GM15510 (cell line): ENCODE data around the gene SCAMP1.

Experiments used
- POLR2A ChIP-seq: IDR thresholded peaks from 3 replicates; pipeline ENCODE4 v1.6.1; 2011; ENCODE audit warnings: borderline replicate concordance; ENCODE audit not compliant: insufficient read length; ENCODE audit errors: extremely low read depth

SCAMP1 gene, protein sequence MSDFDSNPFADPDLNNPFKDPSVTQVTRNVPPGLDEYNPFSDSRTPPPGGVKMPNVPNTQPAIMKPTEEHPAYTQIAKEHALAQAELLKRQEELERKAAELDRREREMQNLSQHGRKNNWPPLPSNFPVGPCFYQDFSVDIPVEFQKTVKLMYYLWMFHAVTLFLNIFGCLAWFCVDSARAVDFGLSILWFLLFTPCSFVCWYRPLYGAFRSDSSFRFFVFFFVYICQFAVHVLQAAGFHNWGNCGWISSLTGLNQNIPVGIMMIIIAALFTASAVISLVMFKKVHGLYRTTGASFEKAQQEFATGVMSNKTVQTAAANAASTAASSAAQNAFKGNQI

DNA sequence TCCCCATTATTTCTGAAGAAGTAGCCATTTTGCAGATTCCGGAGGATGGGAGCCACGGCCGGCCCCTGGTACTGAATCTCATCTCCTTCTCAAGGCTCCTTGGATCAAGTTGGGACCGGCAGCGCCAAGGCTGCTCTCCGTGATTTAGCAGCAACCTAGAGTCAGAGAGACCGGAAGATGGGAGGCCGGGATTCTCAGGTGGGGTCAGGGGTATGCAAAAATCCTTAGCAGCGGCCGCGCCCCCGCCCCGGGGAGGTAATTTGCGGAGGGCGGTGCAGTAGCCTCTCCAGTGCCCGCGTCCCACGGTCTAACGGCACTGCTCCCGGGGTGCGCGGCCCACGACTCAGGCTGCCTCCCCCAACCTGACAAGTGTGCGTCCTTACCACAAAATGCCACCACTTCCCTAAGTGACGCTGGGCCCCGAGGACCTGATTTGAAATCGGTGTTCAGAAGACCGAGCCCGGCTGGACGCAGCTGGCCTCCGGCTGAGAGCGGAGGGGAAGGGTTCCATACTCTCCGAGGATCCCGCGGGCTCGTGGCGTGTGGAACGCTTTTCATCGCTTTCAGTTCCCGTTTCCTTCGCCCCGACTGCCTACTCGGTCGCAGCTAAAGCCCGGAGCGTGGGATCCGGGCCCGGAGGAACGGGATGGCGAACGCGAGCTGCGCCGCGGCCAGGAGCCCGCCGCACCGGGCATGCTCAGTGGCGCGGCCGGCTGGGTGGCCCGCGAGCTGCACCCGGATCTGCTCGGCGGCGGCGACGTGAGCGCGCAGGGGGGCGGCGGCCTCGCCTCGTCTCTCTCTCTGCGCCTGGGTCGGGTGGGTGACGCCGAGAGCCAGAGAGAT, at the start of gene SCAMP1:
TSS of gene SCAMP1 (plus strand) at position 787 of the 843 bp plus-strand sequence. CDS start at position 842, 55 bp downstream.
- peak; percentile 71 for TF ChIP-seq POLR2A

DNA sequence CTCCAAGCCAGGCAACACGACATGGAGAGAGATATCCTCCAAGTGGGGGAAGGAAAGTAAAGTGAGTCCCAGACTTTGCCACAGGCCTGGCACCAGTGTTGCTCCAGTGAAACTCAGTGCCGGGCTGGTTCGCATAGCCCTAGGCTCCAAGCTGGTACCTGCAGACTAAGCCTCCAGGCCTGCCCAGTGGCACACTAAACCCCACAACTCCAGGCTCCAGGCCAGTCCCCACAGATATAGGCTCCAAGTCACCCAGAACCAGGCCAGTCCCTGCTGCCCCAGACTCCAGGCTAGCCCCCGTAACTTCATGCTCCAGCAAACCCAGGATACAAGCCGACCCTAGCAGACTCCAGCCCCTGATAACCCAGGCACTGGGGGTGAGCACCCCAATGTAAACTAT, 42.9 kb upstream of the SCAMP1 start:
- no peak for TF ChIP-seq POLR2A

DNA sequence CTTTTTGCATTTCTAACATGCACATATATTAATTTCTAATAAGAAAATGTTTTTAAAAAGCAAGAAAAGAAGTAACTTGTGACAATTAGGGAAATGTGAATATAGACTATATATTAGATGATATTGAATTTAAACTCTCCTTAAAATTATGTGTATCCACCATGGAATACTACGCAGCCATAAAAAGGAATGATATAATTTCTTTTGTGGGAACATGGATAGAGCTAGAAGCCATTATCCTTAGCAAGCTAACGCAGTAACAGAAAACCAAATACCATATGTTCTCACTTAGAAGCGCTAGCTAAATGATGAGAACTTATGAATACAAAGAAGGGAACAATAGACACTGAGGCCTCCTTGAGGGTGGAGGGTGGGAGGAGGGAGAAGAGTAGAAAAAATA, 42.1 kb upstream of the SCAMP1 start:
- TF ChIP-seq POLR2A = no peak

DNA sequence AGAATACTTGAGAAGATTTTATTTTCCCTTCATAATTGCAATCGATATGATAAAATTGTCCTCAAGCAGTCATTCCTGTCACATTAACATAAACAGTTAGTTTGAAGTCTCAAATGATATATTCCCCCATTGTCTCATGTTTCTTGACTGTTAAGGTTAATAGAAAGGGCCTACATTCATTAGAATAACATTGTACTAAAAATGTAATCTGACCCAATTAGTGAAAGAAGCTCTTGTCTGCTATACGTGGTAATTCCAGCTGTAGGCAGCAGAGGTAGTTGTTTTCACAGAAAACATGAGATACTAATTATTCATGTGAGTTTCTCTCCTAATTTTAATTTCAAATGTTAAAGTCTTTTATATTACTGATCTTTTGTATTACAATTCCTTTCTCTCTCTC, 40.0 kb upstream of the SCAMP1 start:
- TF ChIP-seq POLR2A = no peak

DNA sequence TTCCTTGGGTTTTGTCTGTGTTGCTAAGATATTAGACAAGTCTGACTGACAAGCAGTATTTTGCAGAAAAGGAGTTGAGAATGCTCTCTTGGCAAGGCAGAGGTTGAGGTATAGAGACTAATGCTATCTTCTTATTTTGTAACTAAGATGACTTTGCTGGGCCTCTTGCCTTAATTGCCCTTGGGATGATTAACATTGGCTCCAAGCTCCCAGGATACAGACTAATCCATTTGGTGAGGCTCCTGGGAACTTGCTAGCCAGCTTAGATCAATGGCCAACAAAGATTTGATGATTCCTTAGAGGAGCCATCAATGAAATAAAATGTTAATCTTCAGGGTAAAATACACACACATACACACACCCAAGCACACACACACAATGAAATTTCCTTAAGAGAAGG, 37.2 kb upstream of the SCAMP1 start:
- TF ChIP-seq POLR2A = no peak

DNA sequence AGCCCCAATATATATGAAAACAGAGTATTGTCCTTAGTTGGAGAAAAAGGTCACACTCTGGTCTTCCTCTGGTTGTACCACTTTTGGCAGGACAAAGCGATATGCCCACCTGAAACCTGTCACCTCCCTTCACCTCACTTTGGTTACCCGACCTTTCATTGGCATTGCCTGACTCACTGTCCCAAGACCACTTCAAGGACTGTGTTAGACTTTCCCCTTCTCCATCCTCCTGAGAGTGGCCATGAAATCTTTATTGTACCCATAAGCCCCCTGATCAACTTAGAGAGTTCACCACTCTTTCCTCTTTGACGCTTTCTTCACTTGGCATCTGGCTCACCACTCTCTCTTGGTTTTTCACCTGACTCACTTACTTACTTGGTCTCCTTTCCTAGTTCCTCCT, 33.5 kb upstream of the SCAMP1 start:
- no peak for TF ChIP-seq POLR2A

DNA sequence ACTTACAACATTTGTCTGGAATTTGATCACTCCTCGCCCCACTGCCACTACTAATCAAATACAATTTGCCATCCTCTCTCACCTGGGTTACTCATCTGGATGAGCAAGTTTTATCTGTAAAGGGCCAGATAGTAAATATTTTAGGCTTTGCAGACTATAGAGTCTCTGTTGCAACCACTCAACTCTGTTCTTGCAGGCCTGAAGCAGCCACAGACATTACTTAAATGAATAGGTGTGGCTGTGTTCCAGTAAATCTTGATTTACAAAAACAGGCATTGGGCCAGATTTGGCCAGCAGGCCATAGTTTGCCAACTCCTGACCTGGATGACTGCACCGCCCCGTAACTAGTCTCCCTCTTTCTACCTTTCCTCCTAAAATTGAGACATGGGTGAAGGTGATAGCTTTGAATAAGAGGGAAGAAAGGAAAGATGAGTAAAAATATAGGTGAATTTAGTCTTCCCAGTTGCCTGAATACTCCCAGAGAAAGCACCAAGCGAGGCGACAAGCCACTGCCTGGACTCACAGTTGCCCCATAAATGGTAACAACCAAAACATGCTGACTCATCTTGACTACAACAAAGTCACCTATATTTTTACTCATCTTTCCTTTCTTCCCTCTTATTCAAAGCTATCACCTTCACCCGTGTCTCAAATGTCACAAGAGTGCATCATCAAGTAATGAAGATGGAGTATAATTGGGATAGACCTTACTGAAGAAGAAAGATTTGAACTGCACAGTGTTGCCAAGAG, 32.5 kb upstream of the SCAMP1 start:
- no peak for TF ChIP-seq POLR2A

DNA sequence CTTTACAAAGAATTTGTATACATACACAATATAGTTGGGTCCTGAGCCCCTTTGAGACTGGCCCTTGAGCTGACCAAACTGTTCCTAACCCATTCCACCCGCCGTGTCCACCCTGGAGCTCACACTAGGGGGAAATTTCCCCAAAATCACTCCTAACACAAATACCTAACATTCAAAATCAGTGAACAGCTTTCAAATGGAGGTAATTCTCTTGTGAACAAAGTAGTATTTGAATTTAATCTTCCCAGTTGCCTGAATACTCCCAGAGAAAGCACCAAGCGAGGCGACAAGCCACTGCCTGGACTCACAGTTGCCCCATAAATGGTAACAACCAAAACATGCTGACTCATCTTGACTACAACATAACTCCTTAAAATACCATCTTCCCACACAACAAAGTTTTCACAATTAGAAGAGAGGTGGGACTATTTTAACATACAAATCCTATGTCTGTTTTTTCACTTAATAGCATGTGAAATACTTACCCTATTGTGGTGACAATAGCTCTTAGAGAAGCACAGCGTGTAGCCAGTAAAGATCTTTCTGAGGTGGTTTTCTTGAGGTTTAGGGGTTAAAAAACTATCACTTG, 31.7 kb upstream of the SCAMP1 start:
- no peak for TF ChIP-seq POLR2A

DNA sequence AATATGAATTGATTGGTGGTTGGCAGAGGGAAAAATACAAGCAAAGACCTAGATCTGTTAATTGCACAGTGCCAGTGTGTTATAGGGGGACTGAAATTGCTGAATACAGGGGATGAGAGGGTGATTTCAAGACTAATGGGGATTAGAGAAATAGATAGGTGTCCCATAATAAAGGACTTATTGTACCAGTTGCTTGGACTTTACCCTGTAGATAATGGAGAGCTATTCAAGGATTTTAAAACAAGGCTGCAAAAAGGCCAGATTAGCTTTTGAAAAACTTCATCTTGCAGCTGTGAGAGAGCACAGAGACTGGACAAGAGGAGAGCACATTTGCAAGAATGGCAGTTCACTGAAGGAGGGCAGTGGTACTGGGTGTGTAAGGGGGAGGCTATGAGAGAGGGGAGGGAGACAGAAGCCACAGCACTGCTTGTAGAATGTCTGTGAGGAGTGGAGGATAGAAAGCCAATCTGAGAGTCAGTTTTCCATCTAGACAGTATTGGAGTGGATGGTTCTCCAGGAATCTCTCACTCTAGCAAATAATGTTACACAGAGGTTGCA, 28.8 kb upstream of the SCAMP1 start:
- no peak for TF ChIP-seq POLR2A

DNA sequence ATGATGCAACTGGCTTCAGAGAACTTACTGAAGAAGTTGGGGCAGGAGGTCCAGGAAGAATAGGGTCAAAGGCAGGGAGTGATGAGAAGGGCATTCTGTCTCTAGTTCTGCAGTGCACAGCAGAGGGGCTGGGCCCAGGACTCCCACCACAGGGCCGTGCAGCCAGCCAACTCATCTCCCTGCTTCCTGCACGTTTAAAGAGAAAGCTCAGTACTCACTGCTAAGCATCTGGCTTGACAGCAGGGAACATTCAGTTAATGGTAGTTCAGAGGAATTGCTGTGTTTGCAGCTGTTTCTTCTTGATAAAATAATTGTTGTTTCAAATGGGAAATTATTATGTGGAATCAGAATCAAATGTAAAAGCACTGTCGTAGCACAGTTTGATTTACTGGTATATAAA, 25.6 kb upstream of the SCAMP1 start:
- no peak for TF ChIP-seq POLR2A

DNA sequence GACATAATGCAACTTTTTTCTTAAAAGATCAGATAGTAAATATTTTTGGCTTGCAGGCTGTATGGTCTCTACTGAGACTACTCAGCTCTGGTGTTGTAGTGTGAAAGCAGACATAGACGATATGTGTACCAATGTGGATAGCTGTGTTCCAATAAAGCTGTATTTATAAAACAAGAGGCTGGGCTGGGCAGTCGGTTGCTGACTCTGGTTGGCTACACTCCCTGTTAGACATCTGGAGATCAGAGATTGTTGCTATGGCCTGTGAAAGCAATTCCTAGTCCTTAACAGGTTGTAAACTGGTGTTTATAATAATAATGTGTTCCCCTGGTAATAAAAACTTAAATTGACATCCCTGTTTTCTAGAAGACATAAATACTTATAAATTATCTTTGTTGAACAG, 24.4 kb upstream of the SCAMP1 start:
- no peak for TF ChIP-seq POLR2A

DNA sequence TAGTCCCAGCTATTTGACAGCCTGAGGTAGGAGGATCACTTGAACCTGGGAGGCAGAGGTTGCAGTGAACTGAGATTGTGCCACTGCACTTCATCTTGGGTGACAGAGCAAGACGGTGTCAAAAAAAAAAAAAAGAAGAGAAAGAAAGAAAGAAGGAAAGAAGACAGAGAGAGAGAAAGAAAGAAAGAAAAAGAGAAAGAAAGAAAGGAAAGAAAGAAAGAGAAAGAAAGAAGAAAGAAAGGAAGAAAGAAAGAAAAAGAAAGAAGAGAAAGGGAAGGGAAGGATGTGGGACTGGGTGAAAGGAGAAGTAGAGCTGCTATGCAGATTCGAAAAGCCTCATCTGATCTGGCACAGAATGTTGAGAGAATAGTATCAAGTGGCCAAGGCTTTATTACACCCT, 23.7 kb upstream of the SCAMP1 start:
- TF ChIP-seq POLR2A = no peak

DNA sequence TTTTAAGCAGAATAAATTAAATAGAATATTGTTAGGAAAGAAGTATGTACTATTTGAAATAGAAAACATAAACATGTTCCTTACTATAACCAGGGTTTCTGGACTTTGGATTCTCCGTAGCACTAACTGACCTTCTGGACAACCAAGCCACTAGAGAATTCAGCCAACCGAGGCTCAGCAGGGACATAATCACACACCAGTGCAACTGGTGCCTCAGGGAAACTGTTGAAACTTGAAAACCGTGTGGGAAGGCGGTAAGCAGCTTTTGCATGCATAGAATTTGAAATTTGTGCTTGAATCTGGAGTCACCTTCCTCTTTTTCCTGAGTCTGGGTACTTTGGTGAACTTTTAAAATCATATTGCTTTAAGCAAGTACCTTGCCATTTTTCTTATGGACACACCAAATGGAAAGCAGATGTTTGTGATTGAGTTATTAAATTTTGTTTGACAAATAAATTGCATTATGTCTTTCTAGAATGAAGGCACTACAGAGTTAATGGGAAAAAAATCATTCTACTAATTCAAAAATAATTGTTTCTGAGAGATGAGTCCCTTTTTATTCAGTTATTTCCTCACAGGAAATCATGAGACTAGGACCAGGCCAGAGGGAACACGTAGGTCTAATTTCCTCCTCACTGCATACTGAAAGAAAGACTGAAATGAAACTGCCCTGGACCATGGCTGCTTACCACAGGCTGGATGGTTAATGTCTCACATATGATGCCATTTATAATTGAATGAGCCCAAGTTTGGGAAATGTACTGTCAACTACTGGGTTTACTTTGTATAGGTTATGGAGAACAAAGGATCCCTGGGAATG, 20.6 kb upstream of the SCAMP1 start:
- no peak for TF ChIP-seq POLR2A

DNA sequence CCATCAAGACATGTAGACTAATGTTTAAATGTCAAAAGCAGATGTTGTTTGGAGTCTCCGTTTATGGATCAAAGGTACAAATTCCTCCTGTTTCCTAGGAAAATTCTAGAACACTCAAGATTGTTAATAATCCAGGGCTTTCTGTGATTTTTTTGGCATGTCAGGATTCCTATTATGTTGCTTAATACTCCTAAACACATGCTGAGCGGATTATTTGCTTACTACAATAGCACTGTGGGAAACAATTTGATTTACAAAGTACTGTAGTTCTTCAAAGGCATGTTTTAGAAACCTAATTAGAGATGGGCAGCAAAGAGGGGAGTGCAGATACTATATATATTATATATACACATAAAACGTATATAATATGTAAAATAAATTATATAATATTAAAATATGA, 19.0 kb upstream of the SCAMP1 start:
- TF ChIP-seq POLR2A = no peak
